Caco-2 (cell line): ENCODE measurements around the gene VAC14. TPM values are rescaled to one million over a fixed set of nuclear protein-coding genes. Genes with fewer than 3 reads are reported as not detected.

Experiments used
- BruUV-seq: library from RNA; stranded (reverse); fragments of 400-500 nt; replicated peaks from 2 replicates; lab custom pipeline; 2021; lab: Mats Ljungman, UMichigan
- CTCF ChIA-PET: fragments of 300-600 bp; sonication (Branson Sonifier 250); formaldehyde crosslinking; loops from one replicate; lab custom pipeline; 2022; ENCODE audit warnings: antibody characterized with exemption; lab: Charles Lee
- POLR2A ChIA-PET: fragments of 300-600 bp; sonication (Branson Sonifier 250); formaldehyde crosslinking; loops from one replicate; lab custom pipeline; 2022; ENCODE audit warnings: antibody characterized with exemption; lab: Charles Lee
- DNase-seq, 2 experiments: peaks; one replicate each; pipeline versions ENCODE4 v3.0.0 to v3.0.0-alpha.2; 2020 to 2022
- H3K27me3 ChIP-seq: replicated peaks from 2 replicates; pipeline ENCODE4 v1.6.0; 2011; ENCODE audit warnings: low read length; ENCODE audit not compliant: control insufficient read depth, insufficient read depth
- H3K36me3 ChIP-seq: 2 replicates; pipeline ENCODE4 v1.5.1; 2011; ENCODE audit warnings: low read length; ENCODE audit not compliant: control insufficient read depth, insufficient read depth
- H3K4me1 ChIP-seq: fragments of 250-450 bp; sonication (Bioruptor Pico); 2 replicates; pipeline ENCODE4 v1.5.1; 2020; ENCODE audit warnings: mild to moderate bottlenecking
- H3K4me3 ChIP-seq: 2 replicates; pipeline ENCODE4 v1.5.1; 2011; ENCODE audit warnings: low read depth, mild to moderate bottlenecking, control low read depth, low read length
- H3K9me3 ChIP-seq: fragments of 250-450 bp; sonication (Bioruptor Pico); 2 replicates; pipeline ENCODE4 v1.5.1; 2020; ENCODE audit warnings: mild to moderate bottlenecking, moderate library complexity
- H3K27ac Mint-ChIP-seq: one replicate; pipeline ENCODE4 v1.8.0; 2022; ENCODE audit warnings: mixed read lengths; ENCODE audit not compliant: unreplicated experiment
- H3K27me3 Mint-ChIP-seq: one replicate; pipeline ENCODE4 v1.8.0; 2022; ENCODE audit warnings: mixed read lengths; ENCODE audit not compliant: insufficient read depth, unreplicated experiment
- H3K36me3 Mint-ChIP-seq: one replicate; pipeline ENCODE4 v1.8.0; 2022; ENCODE audit warnings: mild to moderate bottlenecking, mixed read lengths; ENCODE audit not compliant: insufficient read depth, unreplicated experiment
- H3K4me1 Mint-ChIP-seq: one replicate; pipeline ENCODE4 v1.8.0; 2022; ENCODE audit warnings: low read depth, mixed read lengths; ENCODE audit not compliant: unreplicated experiment
- H3K4me3 Mint-ChIP-seq: one replicate; pipeline ENCODE4 v1.8.0; 2022; ENCODE audit warnings: mild to moderate bottlenecking, moderate library complexity, mixed read lengths; ENCODE audit not compliant: unreplicated experiment
- H3K9me3 Mint-ChIP-seq: one replicate; pipeline ENCODE4 v1.8.0; 2022; ENCODE audit warnings: mixed read lengths; ENCODE audit not compliant: unreplicated experiment
- intact Hi-C: fragments of 100-400 bp; cut with micrococcal nuclease; formaldehyde crosslinking; loops from one replicate; pipeline ENCODE4 v1.10.0; 2022; ENCODE audit not compliant: unreplicated experiment
- total RNA-seq: library from RNA; stranded (reverse); gene quantifications from 2 replicates; pipeline ENCODE4 v1.2.3, GENCODE V29; 2022
- TF ChIP-seq, protein P1 (sequence below), 2 experiments: fragments of 200-600 bp in 1 of 2; IDR thresholded peaks; 1 replicate in 1 of 2; 2 replicates in 1 of 2; pipeline versions ENCODE4 v1.5.1 to v1.8.0; 2011 to 2022; ENCODE audit warnings: antibody characterized with exemption in 1 of 2, control low read depth in 1 of 2, inconsistent platforms in 1 of 2, low read depth in 1 of 2, low read length in 1 of 2, mild to moderate bottlenecking in 1 of 2, moderate library complexity in 1 of 2; ENCODE audit not compliant: insufficient read depth in 1 of 2, severe bottlenecking in 1 of 2, unreplicated experiment in 1 of 2

The VAC14 gene
- total RNA-seq, 1 experiment from 2014 or later, result 63.5 TPM

DNA sequence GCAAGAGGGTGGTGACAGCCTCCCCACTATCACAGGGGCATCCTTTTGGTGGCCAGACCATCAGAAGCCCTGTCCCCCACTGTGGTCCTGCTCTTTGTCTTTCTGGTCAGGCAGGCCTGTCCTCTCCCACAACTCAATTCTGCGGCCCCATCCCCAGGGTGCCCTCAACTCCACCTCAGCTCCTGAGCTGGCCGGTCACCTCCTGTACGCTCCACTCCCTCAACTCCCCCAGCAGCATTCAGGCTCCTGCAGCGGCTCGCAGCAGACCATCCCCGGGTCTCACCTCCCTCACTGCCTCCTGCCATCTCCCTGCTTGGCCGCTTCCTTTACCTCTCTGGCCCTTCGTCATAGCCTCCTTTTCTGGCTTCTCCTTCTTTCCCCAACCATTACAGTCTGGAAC lies 71.7 kb downstream of the VAC14 start:
- Mint-ChIP-seq H3K27ac (no peak overlapping the region), H3K4me3 (no peak overlapping the region), H3K27me3 (no peaks in the 10 kb centered on the region), H3K4me1 (no peaks in the 10 kb centered on the region), H3K36me3 (peaks cover 5% of the 10 kb centered on the region), H3K9me3 (peaks cover 10% of the 10 kb centered on the region)
- POLR2A ChIA-PET, result no interaction called here
- Histone ChIP-seq H3K4me1 (peaks cover 14% of the 10 kb centered on the region), H3K36me3 (no peaks in the 10 kb centered on the region; the same call in 1 of the 2 replicates), H3K9me3 (no peaks in the 10 kb centered on the region), H3K27me3 (no peaks in the 10 kb centered on the region), H3K4me3 (no peak overlapping the region)
- CTCF ChIA-PET, result no interaction called here
- BruUV-seq, result no TSS peak
- no peak for DNase-seq
- TF ChIP-seq, protein P1, sequence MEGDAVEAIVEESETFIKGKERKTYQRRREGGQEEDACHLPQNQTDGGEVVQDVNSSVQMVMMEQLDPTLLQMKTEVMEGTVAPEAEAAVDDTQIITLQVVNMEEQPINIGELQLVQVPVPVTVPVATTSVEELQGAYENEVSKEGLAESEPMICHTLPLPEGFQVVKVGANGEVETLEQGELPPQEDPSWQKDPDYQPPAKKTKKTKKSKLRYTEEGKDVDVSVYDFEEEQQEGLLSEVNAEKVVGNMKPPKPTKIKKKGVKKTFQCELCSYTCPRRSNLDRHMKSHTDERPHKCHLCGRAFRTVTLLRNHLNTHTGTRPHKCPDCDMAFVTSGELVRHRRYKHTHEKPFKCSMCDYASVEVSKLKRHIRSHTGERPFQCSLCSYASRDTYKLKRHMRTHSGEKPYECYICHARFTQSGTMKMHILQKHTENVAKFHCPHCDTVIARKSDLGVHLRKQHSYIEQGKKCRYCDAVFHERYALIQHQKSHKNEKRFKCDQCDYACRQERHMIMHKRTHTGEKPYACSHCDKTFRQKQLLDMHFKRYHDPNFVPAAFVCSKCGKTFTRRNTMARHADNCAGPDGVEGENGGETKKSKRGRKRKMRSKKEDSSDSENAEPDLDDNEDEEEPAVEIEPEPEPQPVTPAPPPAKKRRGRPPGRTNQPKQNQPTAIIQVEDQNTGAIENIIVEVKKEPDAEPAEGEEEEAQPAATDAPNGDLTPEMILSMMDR (IDR thresholded peaks at IDR 0.05; ENCODE audit: insufficient read depth in 1 of 2, low read depth in 1 of 2, low read length in 1 of 2, severe bottlenecking in 1 of 2, unreplicated experiment in 1 of 2), result no peak
- intact Hi-C loops, result no loop called here

DNA sequence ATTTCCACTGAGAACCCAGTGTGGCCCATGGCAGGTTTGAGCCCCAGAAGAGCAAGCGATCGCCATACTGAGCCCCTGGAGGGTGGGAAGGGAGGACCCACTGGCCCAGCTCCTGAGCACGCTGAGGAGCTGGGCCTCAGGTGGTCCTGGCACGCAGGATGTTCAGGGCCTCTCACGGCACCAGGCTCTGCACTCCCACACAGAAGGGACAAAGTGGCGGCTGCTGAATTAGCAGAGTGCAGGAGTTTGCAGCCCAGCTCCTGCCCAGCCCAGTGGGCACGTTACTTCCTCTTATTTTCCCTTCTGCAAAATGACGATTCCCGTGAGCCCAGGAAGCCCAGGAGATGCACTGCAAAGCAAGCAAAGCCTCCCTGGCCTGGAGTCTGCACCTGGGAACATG lies 72.8 kb downstream of the VAC14 start:
- no TSS peak for BruUV-seq
- H3K4me3 ChIP-seq, result no peak overlapping the region
- H3K27ac Mint-ChIP-seq, result no peak overlapping the region

DNA sequence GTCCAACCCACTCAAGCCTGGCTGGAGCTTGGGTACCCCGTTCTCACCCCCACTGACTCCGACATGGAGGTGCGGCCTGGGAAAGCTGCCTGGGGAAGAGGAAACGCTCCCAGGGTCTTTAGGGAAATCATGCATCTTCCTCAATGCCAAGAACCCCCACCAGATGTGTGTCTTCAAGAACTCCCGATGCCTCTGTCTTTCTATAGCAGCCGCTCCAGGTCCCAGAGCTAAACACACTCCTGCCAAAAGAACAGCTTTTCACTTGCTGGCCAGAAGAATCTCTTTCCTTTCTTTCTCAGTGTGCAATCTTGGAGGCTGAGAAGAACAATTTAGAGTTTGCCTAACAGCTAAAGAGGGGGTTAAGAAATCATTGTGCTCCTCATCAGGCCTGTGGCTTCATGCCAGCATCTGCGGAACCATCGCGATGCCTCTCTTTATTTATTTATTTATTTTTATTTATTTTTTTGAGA lies 74.0 kb downstream of the VAC14 start:
- no TSS peak for BruUV-seq

More for the DNA sequence above, 72.8 kb downstream of the VAC14 start:
- Mint-ChIP-seq H3K36me3 (peaks cover 4% of the 10 kb centered on the region), H3K27me3 (no peaks in the 10 kb centered on the region), H3K4me1 (no peaks in the 10 kb centered on the region), H3K9me3 (peaks cover 5% of the 10 kb centered on the region), H3K4me3 (no peak overlapping the region)
- ChIA-PET CTCF (no interaction called here), POLR2A (no interaction called here)
- no peak for DNase-seq
- Histone ChIP-seq H3K27me3 (no peaks in the 10 kb centered on the region), H3K9me3 (no peaks in the 10 kb centered on the region), H3K36me3 (no peaks in the 10 kb centered on the region; the same call in 1 of the 2 replicates), H3K4me1 (peaks cover 18% of the 10 kb centered on the region)
- intact Hi-C loops, result no loop called here
- TF ChIP-seq, protein P1 (IDR thresholded peaks at IDR 0.05; ENCODE audit: insufficient read depth in 1 of 2, low read depth in 1 of 2, low read length in 1 of 2, severe bottlenecking in 1 of 2, unreplicated experiment in 1 of 2), result no peak

More for the DNA sequence above, 74.0 kb downstream of the VAC14 start:
- Mint-ChIP-seq H3K36me3 (no peaks in the 10 kb centered on the region), H3K4me1 (no peaks in the 10 kb centered on the region), H3K27ac (no peak overlapping the region), H3K27me3 (no peaks in the 10 kb centered on the region), H3K9me3 (no peaks in the 10 kb centered on the region), H3K4me3 (no peak overlapping the region)
- ChIA-PET POLR2A (no interaction called here), CTCF (no interaction called here)
- no peaks in the 10 kb centered on the region; the same call in 1 of the 2 replicates for H3K36me3 ChIP-seq
- TF ChIP-seq, protein P1 (IDR thresholded peaks at IDR 0.05; ENCODE audit: insufficient read depth in 1 of 2, low read depth in 1 of 2, low read length in 1 of 2, severe bottlenecking in 1 of 2, unreplicated experiment in 1 of 2), result no peak
- H3K9me3 ChIP-seq, result no peaks in the 10 kb centered on the region
- H3K4me3 ChIP-seq, result no peak overlapping the region
- H3K27me3 ChIP-seq, result no peaks in the 10 kb centered on the region
- H3K4me1 ChIP-seq, result peaks cover 18% of the 10 kb centered on the region
- intact Hi-C loops, result no loop called here
- DNase-seq, result no peak
